Spleen (tissue), 11 donors: Measurements from ENCODE around the gene SRRT. TPM values are rescaled to one million over a fixed set of nuclear protein-coding genes. Genes with fewer than 3 reads are reported as not detected.
"Not testable (repeated sequence)": the region's sequence is repeated elsewhere in the genome, so short reads cannot be mapped to it uniquely, and the experiment has no call there.

Experiments used
- DNase-seq: peaks from one replicate; pipeline ENCODE4 v3.0.0-alpha.2; 2020
- H3K27ac ChIP-seq, 8 donors: fragments of 200-600 bp; sonication (generic) in 7 of 8; 1 replicate in 4 of 8; 2 replicates in 4 of 8; pipeline versions ENCODE4 v1.5.0 to v1.8.0; 2016 to 2021; ENCODE audit warnings: inconsistent platforms in 4 of 8, mild to moderate bottlenecking in 4 of 8, moderate library complexity in 1 of 8
- H3K27me3 ChIP-seq, 7 donors: fragments of 200-600 bp; sonication (generic) in 6 of 7; replicated peaks in 1 of 7; 1 replicate in 4 of 7; 2 replicates in 3 of 7; pipeline versions ENCODE4 v1.5.0 to v1.8.0; 2016 to 2021; ENCODE audit warnings: inconsistent platforms in 3 of 7, mild to moderate bottlenecking in 1 of 7
- H3K36me3 ChIP-seq, 6 donors: fragments of 200-600 bp; sonication (generic) in 5 of 6; 1 replicate in 4 of 6; 2 replicates in 2 of 6; pipeline versions ENCODE4 v1.5.0 to v1.8.0; 2016 to 2021; ENCODE audit warnings: inconsistent platforms in 2 of 6
- H3K4me1 ChIP-seq, 6 donors: fragments of 200-600 bp; sonication (generic) in 5 of 6; 1 replicate in 3 of 6; 2 replicates in 3 of 6; pipeline versions ENCODE4 v1.5.0 to v1.8.0; 2016 to 2021; ENCODE audit warnings: inconsistent platforms in 3 of 6
- H3K4me3 ChIP-seq, 8 donors: fragments of 200-600 bp; sonication (generic) in 7 of 8; 1 replicate in 4 of 8; 2 replicates in 4 of 8; pipeline versions ENCODE4 v1.5.0 to v1.8.0; 2016 to 2021; ENCODE audit warnings: inconsistent platforms in 4 of 8, mild to moderate bottlenecking in 4 of 8, moderate library complexity in 2 of 8
- H3K9me3 ChIP-seq, 8 donors: fragments of 200-600 bp; sonication (generic) in 7 of 8; 1 replicate in 4 of 8; 2 replicates in 4 of 8; pipeline versions ENCODE4 v1.5.0 to v1.8.0; 2016 to 2021; ENCODE audit warnings: inconsistent platforms in 4 of 8
- CTCF ChIP-seq, 11 experiments: fragments of 200-600 bp in 7 of 11; fragments of 450-650 bp in 4 of 11; sonication (generic) in 4 of 11; IDR thresholded peaks in 8 of 11; conservative IDR thresholded peaks in 3 of 11; 1 replicate in 7 of 11; 2 replicates in 4 of 11; pipeline versions ENCODE4 v1.4.0 to v1.8.0; 2016 to 2021; ENCODE audit warnings: antibody characterized with exemption in 11 of 11, inconsistent platforms in 4 of 11, mild to moderate bottlenecking in 1 of 11
- POLR2A ChIP-seq, 3 donors: fragments of 450-650 bp; IDR thresholded peaks; one replicate each; pipeline ENCODE4 v1.5.1; 2017; ENCODE audit warnings: antibody characterized with exemption in 3 of 3, mild to moderate bottlenecking in 1 of 3
- POLR2AphosphoS5 ChIP-seq, 3 donors: sonication (generic); formaldehyde crosslinking; IDR thresholded peaks; one replicate each; pipeline ENCODE4 v1.5.1; 2017; ENCODE audit warnings: antibody characterized with exemption in 3 of 3
- WGBS, 5 donors: extraction: QIAGEN DNeasy Blood & Tissue Kit in 3 of 5; methylation state at CpG; one replicate each; pipeline versions ENCODE4 v1.1.5 to v1.1.7; 2013 to 2018; 5-methylcytosine and 5-hydroxymethylcytosine counted together
- intact Hi-C: fragments of 100-400 bp; cut with DNase I; formaldehyde crosslinking; loops from one replicate; pipeline ENCODE4 v1.15.0; 2023; ENCODE audit warnings: low total_unique reads
- polyA plus RNA-seq, 3 donors: library from polyadenylated mRNA; stranded (reverse); fragments of 200-250 nt; gene quantifications; one replicate each; pipeline ENCODE4 v1.2.1, GENCODE V29; 2013
- total RNA-seq, 7 donors: library from RNA; depleted of rRNA in 3 of 7; stranded (reverse); fragments of >200 nt in 3 of 7; fragmentation: NEBNext Ultra II Directional in 4 of 7; extraction: Animal tissue kit (Norgen Biotek cat#: 25700) in 4 of 7; gene quantifications; one replicate each; pipeline versions ENCODE4 v1.1.0 to v1.2.1, GENCODE V29; 2016 to 2021
- donor health status: healthy with polysubstance abuse.
- donor health status: DM: no; HTN: no; CAD: no; lungs with moderate emphysema.
- donor health status: DM: no; HTN: no; CAD: no.
- donor health status: Bipolar disorder and iron deficiency.
- donor health status: healthy.
- donor health status: DM: no; HTN: no; CAD: no.
- donor health status: DM: yes; HTN: yes; CAD: no.

The SRRT gene
- total and polyA plus RNA-seq, 10 donors = 54.7 to 160 (median 98.5) TPM

- Histone ChIP-seq H3K9me3 (no peaks in the 10 kb centered on the region), H3K27ac (no peak overlapping the region), H3K27me3 (peaks cover 0 to 69% (median 29%) of the 10 kb centered on the region in 7 donors), H3K4me3 (no peak overlapping the region), H3K36me3 (no peaks in the 10 kb centered on the region), H3K4me1 (peaks cover 6 to 16% (median 11%) of the 10 kb centered on the region in 6 donors)
- DNase-seq = no peak
- TF ChIP-seq CTCF (IDR thresholded peaks at IDR 0.05 in 8 of 11, conservative IDR thresholded peaks at IDR 0.05 in 3 of 11) (no peak), POLR2A (IDR thresholded peaks at IDR 0.05) (no peak), POLR2AphosphoS5 (IDR thresholded peaks at IDR 0.05) (no peak)
- 75 to 97% (median 88%) methylated on average over 2 of the region's 2 CpGs for WGBS, 5 donors
- intact Hi-C loops = no loop called here
Measured at GRCh38 chr7:100900978-100901377, 26.1 kb downstream of the SRRT start.

GRCh38 chr7:100901921-100902332, 27.0 kb downstream of the SRRT start:
- peaks cover 0 to 5% (median 0%) of the 10 kb centered on the region in 8 donors for H3K9me3 ChIP-seq
- intact Hi-C loops = no loop called here
- H3K4me3 ChIP-seq = no peak overlapping the region
- peaks cover 0 to 7% (median 3%) of the 10 kb centered on the region in 6 donors for H3K4me1 ChIP-seq
- no peak for DNase-seq
- no peak for TF ChIP-seq POLR2A (IDR thresholded peaks at IDR 0.05)
- TF ChIP-seq CTCF (IDR thresholded peaks at IDR 0.05 in 8 of 11, conservative IDR thresholded peaks at IDR 0.05 in 3 of 11) = no peak
- no peak for TF ChIP-seq POLR2AphosphoS5 (IDR thresholded peaks at IDR 0.05)
- H3K27me3 ChIP-seq = peaks cover 0 to 63% (median 20%) of the 10 kb centered on the region in 7 donors
- no peaks in the 10 kb centered on the region for H3K36me3 ChIP-seq
- no peak overlapping the region for H3K27ac ChIP-seq
- 73 to 83% (median 80%) methylated on average over 5 of the region's 5 CpGs for WGBS, 5 donors

DNA sequence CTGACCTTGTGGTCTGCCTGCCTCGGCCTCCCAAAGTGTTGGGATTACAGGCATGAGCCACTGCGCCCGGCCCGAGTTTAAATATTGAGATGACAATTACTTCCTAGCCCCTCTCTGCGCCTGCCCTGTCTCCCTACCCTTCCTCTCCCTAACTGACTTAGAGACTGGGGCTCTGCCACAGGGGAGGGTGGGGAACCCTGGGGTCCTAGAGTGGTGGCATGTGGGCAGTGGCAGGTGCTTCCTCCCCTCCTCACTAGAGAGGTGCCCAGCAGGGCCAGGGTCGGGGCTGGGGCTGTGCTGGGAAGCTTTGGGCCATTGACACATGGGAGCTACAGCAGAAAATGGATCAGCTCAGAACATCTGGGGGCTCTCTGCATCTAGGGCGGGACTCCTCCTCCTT, 27.7 kb downstream of the SRRT start:
- H3K9me3 ChIP-seq = peaks cover 0 to 5% (median 0%) of the 10 kb centered on the region in 8 donors
- no peak for TF ChIP-seq POLR2AphosphoS5 (IDR thresholded peaks at IDR 0.05)
- TF ChIP-seq CTCF (IDR thresholded peaks at IDR 0.05 in 8 of 11, conservative IDR thresholded peaks at IDR 0.05 in 3 of 11) = no peak
- no peak for TF ChIP-seq POLR2A (IDR thresholded peaks at IDR 0.05)
- peaks cover 0 to 61% (median 13%) of the 10 kb centered on the region in 7 donors for H3K27me3 ChIP-seq
- H3K4me1 ChIP-seq = peaks cover 0 to under 1% (median 0%) of the 10 kb centered on the region in 6 donors
- no peaks in the 10 kb centered on the region for H3K36me3 ChIP-seq
- no peak overlapping the region for H3K4me3 ChIP-seq
- no peak overlapping the region for H3K27ac ChIP-seq
- DNase-seq = no peak
- WGBS, 5 donors = 76 to 89% (median 84%) methylated on average over 7 of the region's 7 CpGs
- intact Hi-C loops = no loop called here

GRCh38 chr7:100908512-100908911, 33.6 kb downstream of the SRRT start:
- Histone ChIP-seq H3K9me3 (peaks cover 0 to 5% (median 0%) of the 10 kb centered on the region in 8 donors), H3K27ac (no peak overlapping the region), H3K27me3 (peaks cover 0 to 36% (median 0%) of the 10 kb centered on the region in 7 donors), H3K4me1 (peaks cover 0 to 5% (median 0%) of the 10 kb centered on the region in 6 donors), H3K4me3 (no peak overlapping the region), H3K36me3 (no peaks in the 10 kb centered on the region)
- DNase-seq = no peak
- TF ChIP-seq POLR2A (IDR thresholded peaks at IDR 0.05) (no peak), CTCF (IDR thresholded peaks at IDR 0.05 in 8 of 11, conservative IDR thresholded peaks at IDR 0.05 in 3 of 11) (no peak), POLR2AphosphoS5 (IDR thresholded peaks at IDR 0.05) (no peak)
- intact Hi-C loops = no loop called here
- 90 to 96% (median 94%) methylated on average over 5 of the region's 5 CpGs for WGBS, 5 donors

DNA sequence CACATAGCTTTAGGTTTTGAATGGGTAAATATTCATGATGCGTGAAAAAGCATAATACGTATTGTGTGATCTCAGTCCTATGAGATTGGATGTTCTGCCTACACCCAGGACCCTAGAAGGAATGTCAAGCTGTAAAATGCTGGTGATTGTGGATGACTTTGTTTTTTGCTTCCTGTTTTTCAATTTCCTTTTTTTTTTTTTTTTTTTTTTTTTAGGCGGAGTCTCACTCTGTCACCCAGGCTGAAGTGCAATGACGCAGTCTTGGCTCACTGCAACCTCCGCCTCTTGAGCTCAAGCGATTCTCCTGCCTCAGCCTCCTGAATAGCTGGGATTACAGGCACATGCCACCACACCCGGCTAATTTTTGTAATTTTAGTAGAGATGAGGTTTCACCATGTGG, 35.5 kb downstream of the SRRT start:
- WGBS, 5 donors = 48 to 63% (median 53%) methylated on average over 7 of the region's 7 CpGs
- H3K4me1 ChIP-seq, H3K9me3 ChIP-seq, H3K27ac ChIP-seq, H3K4me3 ChIP-seq, H3K36me3 ChIP-seq, DNase-seq, intact Hi-C loops: not testable (repeated sequence)
- H3K27me3 ChIP-seq = peaks cover 0 to 35% (median 0%) of the 10 kb centered on the region in 7 donors
